ENCODE measurements around the gene MCMBP.
"Not testable (repeated sequence)": the region's sequence is repeated elsewhere in the genome, so short reads cannot be mapped to it uniquely, and the experiment has no call there.

Gene MCMBP

DNA sequence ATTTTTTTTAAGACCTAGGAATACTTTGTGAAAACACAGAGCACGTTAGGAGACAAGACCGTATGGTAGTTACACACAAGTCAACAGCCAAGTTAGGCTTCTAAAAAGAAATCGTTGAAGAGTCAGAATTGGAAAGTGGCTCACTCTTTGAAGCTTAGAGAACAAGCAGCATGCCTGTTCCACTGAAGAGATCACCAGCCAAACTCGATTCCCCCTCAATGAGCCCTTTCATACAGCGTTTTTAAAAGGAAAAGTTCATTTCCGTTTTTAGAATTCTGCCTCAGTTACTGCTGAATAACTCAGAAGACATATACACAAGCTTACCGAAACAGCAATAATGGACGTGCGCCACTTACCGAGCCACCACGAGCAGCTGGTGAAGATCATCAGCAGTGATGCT is 41.0 kb downstream of the MCMBP start:
- no peak for DNase-seq (ENCODE audit: low read depth)

DNA sequence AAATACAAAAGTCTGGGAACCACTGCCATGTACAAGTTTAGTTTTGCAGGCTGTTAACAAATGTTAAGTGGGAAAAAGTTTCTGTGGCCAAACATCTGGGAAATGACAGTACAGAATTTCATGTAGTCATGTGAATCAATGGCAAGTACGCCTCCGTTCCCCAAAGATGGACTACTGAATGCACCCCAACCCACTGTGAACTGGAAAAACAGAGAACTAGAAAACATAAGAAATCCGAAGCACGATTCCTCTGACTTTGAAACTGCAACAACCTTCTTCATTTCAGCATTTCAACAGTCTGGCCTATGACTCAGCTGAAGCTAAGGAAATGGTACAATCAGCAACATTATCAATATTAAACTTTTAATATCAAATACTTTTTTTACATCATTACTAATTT is 41.8 kb downstream of the MCMBP start:
- DNase-seq (ENCODE audit: low read depth), result no peak

DNA sequence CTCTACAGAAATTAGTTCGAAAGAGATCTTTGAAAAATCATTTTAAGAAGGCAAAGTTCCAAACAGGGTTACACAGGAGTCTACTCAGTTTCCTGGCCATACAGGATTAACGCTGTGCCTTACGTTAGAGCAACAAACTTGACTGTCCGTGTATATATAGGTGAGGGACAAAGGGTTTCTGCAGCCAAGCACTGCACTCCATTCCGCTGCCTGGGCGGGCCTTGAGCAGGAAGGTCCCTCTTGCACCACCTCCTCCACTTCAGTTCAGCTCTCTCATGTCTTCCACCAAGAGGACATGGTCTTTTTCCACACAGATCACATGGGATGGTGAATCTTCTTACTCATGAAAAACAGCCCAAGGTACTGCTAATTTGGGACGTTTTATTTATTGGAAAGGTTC is 43.2 kb downstream of the MCMBP start:
- no peak for DNase-seq (ENCODE audit: low read depth)

DNA sequence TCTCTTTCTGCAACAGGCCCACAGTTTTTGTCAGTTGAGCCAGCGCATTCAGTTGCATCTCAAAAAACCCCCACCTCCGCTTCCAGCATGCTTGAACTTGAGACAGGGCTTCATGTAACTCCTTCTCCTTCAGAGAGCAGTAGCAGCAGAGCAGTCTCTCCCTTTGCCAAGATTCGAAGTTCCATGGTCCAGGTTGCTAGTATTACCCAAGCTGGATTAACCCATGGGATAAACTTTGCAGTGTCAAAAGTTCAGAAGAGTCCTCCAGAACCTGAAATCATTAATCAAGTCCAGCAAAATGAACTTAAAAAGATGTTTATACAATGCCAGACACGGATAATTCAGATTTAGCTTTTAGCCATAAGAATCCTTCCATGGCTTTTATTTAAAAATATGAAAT is 45.2 kb downstream of the MCMBP start:
- no peak for DNase-seq (ENCODE audit: low read depth)

DNA sequence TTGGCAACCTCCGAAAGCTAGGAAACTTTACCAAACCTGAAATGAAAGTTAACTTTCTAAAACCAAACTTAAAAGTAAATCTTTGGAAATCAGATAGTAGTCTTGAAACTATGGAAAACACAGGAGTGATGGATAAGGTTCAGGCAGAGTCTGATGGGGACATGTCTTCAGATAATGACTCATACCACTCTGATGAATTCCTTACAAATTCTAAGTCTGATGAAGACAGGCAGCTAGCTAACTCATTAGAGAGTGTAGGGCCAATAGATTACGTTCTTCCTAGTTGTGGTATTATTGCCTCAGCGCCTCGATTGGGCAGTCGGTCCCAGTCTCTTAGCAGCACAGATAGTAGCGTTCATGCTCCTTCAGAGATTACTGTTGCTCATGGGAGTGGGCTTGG is 45.9 kb downstream of the MCMBP start:
- no peak for DNase-seq (ENCODE audit: low read depth)

DNA sequence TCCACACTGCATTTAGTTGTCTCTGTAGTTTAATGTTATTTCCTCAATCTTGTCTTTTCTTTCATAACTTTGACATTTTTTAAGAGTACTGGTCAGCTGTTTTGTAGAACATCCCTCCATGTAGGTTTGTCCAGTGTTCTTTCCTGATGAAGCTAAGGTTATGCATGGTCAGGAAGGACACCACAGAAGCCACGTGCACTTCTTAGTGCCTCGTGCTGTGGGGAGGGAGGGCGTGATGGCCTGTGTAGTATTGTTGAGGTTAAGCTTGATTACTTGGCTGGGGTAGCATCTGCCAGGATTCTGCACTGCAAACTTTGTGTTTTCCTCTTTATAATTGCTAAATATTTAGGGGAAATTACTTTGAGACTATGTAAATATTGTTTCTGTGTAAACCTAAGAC is 48.3 kb downstream of the MCMBP start:
- no peak for DNase-seq (ENCODE audit: low read depth)

DNA sequence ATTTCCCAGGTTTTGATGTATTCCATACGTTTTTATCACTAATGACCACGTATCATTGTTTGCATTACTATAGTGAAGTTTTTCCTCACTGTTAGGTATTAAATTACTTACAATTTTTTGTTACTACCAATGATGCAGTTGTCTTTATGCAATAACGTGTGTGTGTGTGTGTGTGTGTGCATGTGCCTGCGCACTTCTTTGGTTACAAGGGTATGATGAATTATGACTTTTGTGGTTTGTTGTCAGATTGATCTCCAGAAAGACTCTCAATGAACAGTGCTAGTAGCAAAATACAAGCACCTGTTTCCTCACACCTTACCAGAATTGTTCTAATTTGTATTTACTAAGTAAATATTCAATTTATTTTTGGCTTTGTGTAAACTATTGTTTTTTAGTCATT is 51.5 kb downstream of the MCMBP start:
- DNase-seq (ENCODE audit: low read depth), result no peak

DNA sequence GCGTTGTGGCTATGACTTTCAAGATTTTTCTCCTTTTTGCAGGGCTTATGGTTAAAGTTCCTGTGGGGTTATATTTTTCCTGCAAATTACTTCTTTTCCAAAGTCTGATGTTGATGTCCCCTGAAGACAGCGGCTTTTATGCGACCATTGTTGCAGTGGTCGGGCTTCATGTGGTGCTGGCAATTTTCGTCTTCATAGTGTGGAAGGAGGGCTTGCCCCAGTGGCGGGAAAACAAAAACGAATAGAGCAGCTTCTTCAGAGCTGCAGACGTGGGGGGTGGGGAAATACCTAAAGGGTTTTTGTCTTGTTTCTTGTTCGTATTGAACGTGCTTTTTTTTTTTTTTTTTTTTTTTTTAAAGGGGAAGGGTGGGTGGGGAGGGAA is 53.8 kb downstream of the MCMBP start:
- no peak for DNase-seq (ENCODE audit: low read depth)

DNA sequence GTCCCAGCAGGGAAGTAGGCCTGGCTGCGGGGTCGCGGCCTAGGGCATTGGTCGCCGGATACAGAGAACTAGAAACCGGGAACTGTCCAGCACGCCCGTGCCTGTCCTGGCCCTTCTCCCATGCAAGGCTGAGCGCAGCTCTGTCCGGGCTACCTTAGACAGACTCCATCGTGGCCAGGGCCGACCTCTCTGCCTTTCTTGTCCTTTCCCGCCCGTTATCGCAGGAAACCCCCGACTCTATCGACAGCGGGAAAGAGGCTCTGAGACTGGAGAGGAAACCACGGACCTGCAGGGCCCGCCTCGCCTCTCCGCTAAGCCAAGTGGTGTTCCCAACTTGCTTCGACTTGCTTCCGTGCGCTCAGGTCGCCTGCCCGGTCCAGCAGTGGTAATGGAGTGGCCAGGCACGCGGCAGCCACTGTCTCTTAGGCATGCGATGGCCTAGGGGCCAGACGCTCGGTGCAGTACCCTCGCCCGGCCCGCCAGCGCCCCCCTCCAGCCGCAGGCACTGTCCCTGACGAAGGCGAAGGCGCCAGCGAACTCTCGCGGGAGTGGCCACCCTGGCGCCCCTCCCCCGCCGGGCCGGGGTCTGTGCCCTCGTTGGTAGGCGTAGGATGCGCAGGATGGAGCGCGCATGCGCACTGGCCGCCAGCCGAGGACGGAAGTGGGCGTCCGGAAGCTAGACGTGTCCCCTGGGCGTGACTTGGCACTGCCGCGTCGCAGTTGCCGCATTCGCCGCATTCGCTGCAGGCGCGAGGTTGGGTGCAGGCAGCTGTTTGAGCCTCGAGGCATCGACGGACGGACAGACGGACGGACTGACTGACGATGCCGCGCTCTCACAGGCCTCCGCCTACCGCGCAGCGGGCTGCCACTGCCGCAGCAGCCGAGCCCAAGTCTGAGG is 54.4 kb downstream of the MCMBP start:
- DNase-seq (ENCODE audit: low read depth), result peak; percentile 2

DNA sequence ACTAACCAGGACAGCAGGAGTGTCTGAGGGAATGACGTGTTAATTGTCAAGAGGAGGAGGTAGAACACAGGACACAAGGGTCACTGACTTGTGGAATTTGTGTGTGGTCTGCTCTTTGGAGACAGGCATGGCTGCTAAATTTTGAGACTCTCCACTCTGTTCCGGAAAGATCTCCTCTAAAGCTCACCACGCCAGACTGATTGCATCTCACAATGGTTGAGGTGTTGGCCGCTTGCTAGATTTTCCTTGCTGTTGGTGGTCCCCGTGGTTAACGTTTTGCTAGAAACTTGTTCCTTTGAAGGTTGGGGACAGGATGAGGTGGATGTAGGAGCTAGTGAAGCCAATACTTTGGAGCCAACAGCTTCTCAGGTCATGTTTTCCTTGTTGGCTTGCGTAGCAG is 57.0 kb downstream of the MCMBP start:
- DNase-seq (ENCODE audit: low read depth), result no peak

DNA sequence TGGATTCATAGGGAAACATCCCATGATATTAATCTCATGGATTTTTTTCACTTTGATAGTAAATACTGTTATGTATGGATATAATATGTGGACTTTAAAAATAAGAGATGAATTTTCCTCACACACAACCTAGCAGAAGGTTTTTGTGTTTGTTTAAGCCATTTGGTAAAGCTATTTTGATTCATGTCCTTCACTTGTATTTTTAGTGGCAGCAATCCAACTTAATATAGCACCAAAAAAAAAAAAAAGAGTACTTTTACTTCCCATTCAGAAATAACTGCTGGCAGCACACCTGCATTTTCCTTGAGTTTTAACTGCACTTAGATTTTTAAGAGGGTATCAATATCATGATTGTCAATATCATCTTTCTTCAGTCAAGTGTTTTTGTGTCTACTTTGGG is 60.0 kb downstream of the MCMBP start:
- no peak for DNase-seq (ENCODE audit: low read depth)

DNA sequence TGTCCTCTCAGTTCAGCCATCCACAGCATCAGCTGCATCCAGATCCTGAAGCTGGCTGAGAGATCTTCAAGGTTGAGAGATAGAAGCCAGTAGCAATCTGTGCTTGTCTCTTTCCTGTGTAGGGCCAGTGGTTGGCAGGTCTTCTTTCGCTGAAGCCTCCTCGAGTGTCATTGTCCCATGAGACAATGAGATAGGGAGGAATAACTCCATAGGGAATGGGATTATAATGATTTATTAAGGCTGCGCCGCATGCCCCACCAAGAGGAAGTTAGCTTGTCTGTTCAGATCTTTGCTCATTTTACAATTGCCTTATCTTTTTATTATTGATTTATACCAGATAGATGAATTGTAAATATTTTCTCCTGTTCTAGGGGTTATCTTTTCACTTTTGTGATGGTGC is 61.5 kb downstream of the MCMBP start:
- no peak for DNase-seq (ENCODE audit: low read depth)

DNA sequence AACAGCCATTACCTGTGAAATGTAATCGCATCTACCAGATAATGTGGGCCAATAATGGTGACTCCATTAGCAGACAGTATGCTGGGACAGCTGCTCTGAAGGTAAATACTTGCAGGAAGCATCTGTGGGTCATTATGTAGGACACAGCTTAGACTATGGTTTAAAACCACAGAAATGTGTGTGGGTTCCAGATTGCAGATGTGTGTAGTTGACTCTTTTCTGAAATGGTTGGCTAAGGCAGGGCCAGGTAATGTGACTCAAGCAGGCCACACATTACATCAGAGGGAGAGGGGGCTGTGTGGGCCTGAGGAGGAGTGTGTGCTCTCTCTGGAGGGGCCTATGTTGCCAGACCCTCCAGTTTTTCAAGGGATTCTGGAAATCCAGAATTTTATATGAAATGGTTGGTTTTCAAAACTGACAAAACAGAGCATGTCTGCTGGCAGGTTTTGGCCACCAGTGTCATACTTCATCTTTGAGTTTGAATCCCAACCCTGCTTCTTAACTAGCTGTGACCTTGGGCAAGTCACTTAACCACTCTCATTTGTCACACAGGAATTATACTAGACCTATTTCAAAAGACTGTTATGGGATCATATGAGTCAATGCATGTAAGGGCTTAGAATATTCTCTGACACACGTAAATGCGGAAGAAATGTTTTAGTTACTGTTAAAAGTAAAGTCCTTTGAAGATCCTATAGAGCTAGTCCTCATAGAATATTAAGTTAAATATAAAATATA is 64.5 kb downstream of the MCMBP start:
- DNase-seq (ENCODE audit: low read depth), result no peak

DNA sequence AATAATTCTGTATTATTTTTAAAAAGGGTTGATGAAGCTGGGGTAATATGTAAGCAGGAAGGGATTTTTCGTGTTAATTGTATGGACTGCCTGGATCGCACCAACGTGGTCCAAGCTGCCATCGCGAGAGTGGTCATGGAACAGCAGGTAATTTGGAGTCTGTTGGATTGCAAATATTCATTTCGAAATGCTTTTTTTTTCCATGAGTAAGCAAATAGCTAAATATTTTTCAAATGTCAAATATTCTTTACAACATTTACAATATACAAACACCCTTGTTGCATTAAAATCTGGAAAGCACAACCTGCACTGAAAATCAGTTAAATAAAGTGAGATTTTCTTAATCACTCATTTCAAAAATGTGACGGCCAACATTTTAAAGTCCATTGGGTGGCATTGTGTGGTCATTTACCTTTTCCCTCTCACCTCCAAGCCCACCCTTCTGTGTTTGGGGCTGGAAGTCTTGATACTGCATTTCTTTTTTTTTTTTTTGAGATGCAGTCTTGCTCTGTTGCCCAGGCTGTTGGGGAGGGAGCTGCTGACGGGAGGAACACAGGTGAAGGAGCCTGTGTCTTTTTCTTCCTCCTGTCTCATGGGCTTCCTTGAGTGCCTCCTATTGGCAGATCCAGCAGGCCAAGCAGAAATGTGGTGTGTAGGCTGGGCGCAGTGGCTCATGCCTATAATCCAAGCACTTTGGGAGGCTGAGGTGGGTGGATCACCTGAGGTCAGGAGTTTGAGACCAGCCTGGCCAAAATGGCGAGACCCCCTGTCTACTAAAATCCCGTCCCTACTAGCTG is 66.1 kb downstream of the MCMBP start:
- DNase-seq (ENCODE audit: low read depth), result no peak

DNA sequence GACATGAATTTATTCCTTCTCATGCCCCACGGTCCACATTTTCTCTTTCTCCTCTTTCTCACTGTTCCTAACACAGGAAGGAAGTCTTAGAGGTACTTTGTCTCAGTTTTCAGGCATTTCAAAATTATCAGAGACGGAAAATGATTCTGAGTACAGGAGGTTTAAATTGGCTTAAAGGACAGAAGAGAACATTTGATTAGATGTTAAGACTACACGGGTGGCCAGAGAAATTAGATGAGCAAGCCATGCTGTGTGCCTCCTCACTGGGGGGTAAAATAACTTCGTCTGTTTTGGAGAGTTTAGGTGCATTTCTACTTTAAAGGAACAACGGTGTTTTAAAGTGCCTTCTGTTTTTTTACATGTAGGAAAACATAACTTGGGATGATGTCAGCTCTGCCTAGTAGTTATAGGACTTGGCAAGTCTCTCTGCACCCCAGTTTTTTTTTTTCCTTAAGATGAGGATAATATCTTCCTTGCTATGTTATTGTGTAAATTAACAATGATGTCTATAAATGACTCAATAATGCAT is 66.9 kb downstream of the MCMBP start:
- no peak for DNase-seq (ENCODE audit: low read depth)

DNA sequence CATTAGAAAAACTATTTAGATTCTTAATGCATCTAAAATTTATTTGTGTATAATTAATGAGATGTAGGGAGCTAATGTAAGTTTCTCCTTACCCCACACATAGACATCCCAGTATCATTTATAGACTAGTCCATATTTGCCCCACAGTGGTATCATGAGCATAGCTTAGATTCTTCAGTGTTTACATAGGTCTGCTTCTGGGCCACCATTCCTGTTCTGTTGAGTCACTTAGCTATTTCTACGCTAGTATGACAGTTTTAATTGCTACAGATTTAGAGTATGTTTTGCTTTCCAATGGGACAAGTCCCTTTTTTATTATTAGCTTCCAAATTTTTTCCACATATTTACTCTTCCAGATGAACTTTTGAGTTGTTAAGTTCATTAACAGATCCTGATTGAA is 69.4 kb downstream of the MCMBP start:
- DNase-seq (ENCODE audit: low read depth), result no peak

DNA sequence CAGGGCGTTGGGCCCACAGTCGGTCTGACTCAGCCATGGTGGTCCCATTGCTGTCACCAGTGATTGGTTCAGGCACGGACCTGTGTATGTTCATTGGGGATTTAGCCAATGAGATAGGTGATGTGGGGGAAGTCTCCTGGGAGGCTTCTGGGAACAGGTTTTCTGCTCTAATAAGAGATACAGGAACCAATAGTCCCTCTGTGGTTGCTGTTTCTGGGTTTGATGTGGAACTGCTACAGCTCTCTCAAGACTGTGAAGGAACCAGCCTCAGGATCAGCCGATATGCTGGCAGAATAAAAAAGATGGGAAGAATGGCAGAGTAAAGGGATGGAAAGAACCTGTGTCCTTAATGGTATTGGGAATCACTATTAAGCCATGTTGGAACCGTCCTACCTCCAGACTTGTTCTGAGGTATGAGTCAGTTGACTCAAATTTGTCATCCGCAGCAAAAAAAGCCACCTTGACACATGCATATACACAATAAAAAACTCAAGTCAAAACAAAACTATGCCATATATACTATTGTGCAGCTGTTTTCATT is 70.6 kb downstream of the MCMBP start:
- no peak for DNase-seq (ENCODE audit: low read depth)

DNA sequence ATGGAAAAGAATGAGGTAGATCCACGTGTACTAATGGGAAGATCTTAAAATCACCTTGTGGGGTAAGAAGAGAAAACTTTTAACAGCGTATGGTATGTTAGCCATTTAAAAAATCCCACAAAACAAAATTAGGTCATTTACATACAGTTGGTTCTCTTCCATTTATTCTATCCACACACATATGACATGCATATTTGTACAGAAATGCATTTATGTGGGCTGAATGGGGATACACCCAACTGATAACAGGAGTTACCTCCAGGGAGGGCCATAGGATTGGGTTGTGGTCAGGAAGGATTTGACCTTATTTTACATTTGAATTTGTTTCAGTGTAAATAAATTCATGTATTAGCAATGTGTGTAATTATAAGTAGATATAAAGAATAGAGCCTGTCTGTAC is 71.5 kb downstream of the MCMBP start:
- no peak for DNase-seq (ENCODE audit: low read depth)

DNA sequence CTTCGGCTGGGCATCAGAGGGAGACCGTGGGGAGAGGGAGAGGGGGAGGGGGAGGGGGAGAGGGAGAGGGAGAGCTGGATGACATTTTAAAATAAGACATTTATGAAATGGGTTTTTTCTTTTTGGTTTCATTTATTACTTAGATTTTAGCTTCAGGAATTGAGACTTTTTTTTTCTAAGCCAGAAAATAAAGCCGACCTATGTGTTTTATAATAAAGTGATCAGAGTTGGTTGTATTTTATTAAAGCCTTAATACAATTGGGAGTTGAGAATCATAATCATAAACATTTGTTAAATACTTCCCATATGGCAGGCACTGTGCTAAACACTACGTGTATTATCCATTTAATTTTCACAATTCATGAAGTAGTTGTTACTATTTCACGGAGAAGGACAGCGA is 76.6 kb downstream of the MCMBP start:
- no peak for DNase-seq (ENCODE audit: low read depth)

DNA sequence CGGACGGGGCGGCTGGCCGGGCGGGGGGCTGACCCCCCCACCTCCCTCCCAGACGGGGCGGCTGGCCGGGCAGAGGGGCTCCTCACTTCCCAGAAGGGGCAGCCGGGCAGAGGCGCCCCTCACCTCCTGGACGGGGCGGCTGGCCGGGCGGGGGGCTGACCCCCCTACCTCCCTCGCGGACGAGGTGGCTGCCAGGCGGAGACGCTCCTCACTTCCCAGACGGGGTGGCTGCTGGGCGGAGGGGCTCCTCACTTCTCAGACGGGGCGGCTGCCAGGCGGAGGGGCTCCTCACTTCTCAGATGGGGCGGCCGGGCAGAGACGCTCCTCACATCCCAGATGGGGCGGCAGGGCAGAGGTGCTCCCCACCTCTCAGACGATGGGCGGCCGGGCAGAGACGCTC is 77.5 kb downstream of the MCMBP start:
- not testable (repeated sequence) for DNase-seq (ENCODE audit: low read depth)

DNA sequence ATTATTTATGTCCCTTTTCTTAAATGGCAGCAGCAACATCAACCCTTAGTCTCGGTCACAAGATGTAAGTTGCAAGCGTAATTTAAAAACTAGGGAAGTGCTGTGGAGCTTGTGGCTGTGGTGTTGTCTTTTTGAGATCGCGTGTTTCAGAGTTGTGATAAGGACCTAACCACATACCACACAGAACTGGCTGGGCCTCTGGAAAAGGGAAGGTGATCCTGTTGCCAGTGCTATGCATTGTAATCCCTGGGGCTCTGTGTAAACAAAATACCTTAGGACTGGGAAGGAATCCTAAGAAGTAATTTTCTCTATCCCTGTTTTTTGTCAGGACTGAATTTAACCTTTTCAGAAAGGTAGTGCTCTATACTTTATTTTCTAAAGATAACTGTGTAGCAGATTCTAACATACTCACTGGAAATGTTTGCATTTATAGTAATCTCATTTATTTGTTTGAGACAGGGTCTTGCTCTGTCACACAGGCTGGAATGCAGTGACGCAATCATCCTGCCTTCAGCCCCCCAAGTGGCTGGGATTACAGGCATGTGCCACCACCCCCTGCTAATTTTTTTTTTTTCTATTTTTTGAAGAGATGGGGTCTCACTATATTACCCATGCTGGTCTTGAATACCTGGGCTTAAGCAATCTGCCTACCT is 86.4 kb downstream of the MCMBP start:
- DNase-seq (ENCODE audit: low read depth), result no peak
